IMR-90 (cell line): ENCODE data around the gene LAMA3. TPM values are rescaled to one million over a fixed set of nuclear protein-coding genes. Genes with fewer than 3 reads are reported as not detected.

Source experiments
- ATAC-seq: fragments of 200-7000 bp; cut with Tn5 transposase; 2 replicates; pipeline ENCODE4 v1.9.1; 2020; ENCODE audit warnings: low read depth, mild to moderate bottlenecking, moderate library complexity
- BruUV-seq: library from RNA; stranded (reverse); fragments of 400-500 nt; replicated peaks from 2 replicates; lab custom pipeline; 2021; lab: Mats Ljungman, UMichigan
- CTCF ChIA-PET: fragments of 300-600 bp; formaldehyde crosslinking; extraction: SDS; loops from one replicate; lab custom pipeline; 2021; ENCODE audit warnings: antibody characterized with exemption; lab: Yijun Ruan, JAX
- POLR2A ChIA-PET: fragments of 300-600 bp; sonication (Branson Sonifier 250); formaldehyde crosslinking; loops from one replicate; lab custom pipeline; 2022; ENCODE audit warnings: antibody characterized with exemption; ENCODE audit not compliant: unreplicated experiment; lab: Charles Lee
- DNase-seq: peaks from one replicate; pipeline ENCODE4 v3.0.0; 2013
- H2AFZ ChIP-seq: replicated peaks from 2 replicates; pipeline ENCODE3; 2013; ENCODE audit warnings: low read length, mild to moderate bottlenecking; ENCODE audit not compliant: poor library complexity
- H2AK5ac ChIP-seq: 2 replicates; pipeline ENCODE4 v1.6.1; 2013; ENCODE audit warnings: low read depth, low read length, inconsistent platforms
- H2AK9ac ChIP-seq: replicated peaks from 2 replicates; pipeline ENCODE3; 2013; ENCODE audit warnings: mild to moderate bottlenecking, low read depth, low read length, moderate library complexity; ENCODE audit not compliant: poor library complexity
- H2BK120ac ChIP-seq: 2 replicates; pipeline ENCODE4 v1.6.1; 2013; ENCODE audit warnings: low read depth, low read length, inconsistent platforms
- H2BK15ac ChIP-seq: 3 replicates; pipeline ENCODE4 v1.6.1; 2013; ENCODE audit warnings: low read depth, low read length, inconsistent platforms
- H2BK20ac ChIP-seq: 2 replicates; pipeline ENCODE4 v1.6.1; 2013; ENCODE audit warnings: low read depth, mild to moderate bottlenecking, inconsistent platforms, low read length, moderate library complexity
- H2BK5ac ChIP-seq: 2 replicates; pipeline ENCODE4 v1.6.1; 2013; ENCODE audit warnings: mild to moderate bottlenecking, low read depth, low read length, inconsistent platforms; ENCODE audit not compliant: poor library complexity, severe bottlenecking
- H3K14ac ChIP-seq: replicated peaks from 2 replicates; pipeline ENCODE4 v1.6.1; 2013; ENCODE audit warnings: low read depth, low read length, inconsistent platforms
- H3K18ac ChIP-seq: 2 replicates; pipeline ENCODE4 v1.6.1; 2013; ENCODE audit warnings: low read depth, low read length, control low read depth
- H3K23ac ChIP-seq: 2 replicates; pipeline ENCODE4 v1.6.1; 2013; ENCODE audit warnings: low read depth, low read length, inconsistent platforms
- H3K27ac ChIP-seq: 2 replicates; pipeline ENCODE4 v1.5.1; 2013; ENCODE audit warnings: mild to moderate bottlenecking, control low read depth, low read length; ENCODE audit not compliant: insufficient read depth
- H3K27me3 ChIP-seq: 2 replicates; pipeline ENCODE4 v1.6.1; 2013; ENCODE audit warnings: low read length; ENCODE audit not compliant: control insufficient read depth, insufficient read depth
- H3K36me3 ChIP-seq: 2 replicates; pipeline ENCODE4 v1.6.1; 2013; ENCODE audit warnings: low read length, mixed read lengths; ENCODE audit not compliant: control insufficient read depth, insufficient read depth
- H3K4ac ChIP-seq: 2 replicates; pipeline ENCODE4 v1.6.1; 2013; ENCODE audit warnings: low read depth, low read length, inconsistent platforms
- H3K4me1 ChIP-seq: 2 replicates; pipeline ENCODE4 v1.6.1; 2013; ENCODE audit warnings: low read length, mixed read lengths; ENCODE audit not compliant: control insufficient read depth, insufficient read depth
- H3K4me2 ChIP-seq: 2 replicates; pipeline ENCODE4 v1.6.1; 2013; ENCODE audit warnings: low read depth, mild to moderate bottlenecking, control low read depth, low read length, moderate library complexity
- H3K4me3 ChIP-seq: 2 replicates; pipeline ENCODE4 v1.5.1; 2013; ENCODE audit warnings: low read depth, mild to moderate bottlenecking, control low read depth, low read length, moderate library complexity; ENCODE audit not compliant: insufficient read depth
- H3K56ac ChIP-seq: 2 replicates; pipeline ENCODE4 v1.6.1; 2013; ENCODE audit warnings: low read length, inconsistent platforms; ENCODE audit not compliant: insufficient read depth; ENCODE audit errors: extremely low read depth
- H3K79me1 ChIP-seq, 2 experiments: 2 replicates each; pipeline ENCODE4 v1.6.1; 2013; ENCODE audit warnings: low read length in 2 of 2, inconsistent platforms in 1 of 2, low read depth in 1 of 2
- H3K9ac ChIP-seq: 2 replicates; pipeline ENCODE4 v1.6.1; 2013; ENCODE audit warnings: low read depth, low read length, control low read depth
- H3K9me1 ChIP-seq: 2 replicates; pipeline ENCODE4 v1.6.1; 2013; ENCODE audit warnings: low read length, inconsistent platforms; ENCODE audit not compliant: insufficient read depth
- H3K9me3 ChIP-seq: 2 replicates; pipeline ENCODE4 v1.6.1; 2013; ENCODE audit warnings: low read length; ENCODE audit not compliant: control insufficient read depth, insufficient read depth
- H4K20me1 ChIP-seq: 2 replicates; pipeline ENCODE4 v1.6.1; 2013; ENCODE audit warnings: low read length, inconsistent platforms; ENCODE audit not compliant: insufficient read depth
- H4K5ac ChIP-seq: 2 replicates; pipeline ENCODE4 v1.6.1; 2013; ENCODE audit warnings: mild to moderate bottlenecking, low read depth, low read length, control low read depth
- H4K8ac ChIP-seq, 2 experiments: 2 replicates each; pipeline ENCODE4 v1.6.1; 2013; ENCODE audit warnings: low read depth in 2 of 2, low read length in 2 of 2, control low read depth in 1 of 2, inconsistent platforms in 1 of 2
- H4K91ac ChIP-seq: 2 replicates; pipeline ENCODE4 v1.6.1; 2013; ENCODE audit warnings: low read depth, low read length, inconsistent platforms; ENCODE audit not compliant: insufficient read depth
- CEBPB ChIP-seq: IDR thresholded peaks from 2 replicates; pipeline ENCODE4 v1.6.1; 2012; ENCODE audit warnings: low read depth, low read length, improper control_type of control experiment
- CHD1 ChIP-seq: IDR thresholded peaks from 2 replicates; pipeline ENCODE4 v1.6.1; 2012; ENCODE audit warnings: low read depth, low read length, improper control_type of control experiment
- CTCF ChIP-seq: conservative IDR thresholded peaks from 2 replicates; pipeline ENCODE4 v1.5.1; 2012; ENCODE audit warnings: mild to moderate bottlenecking, low read depth, low read length, improper control_type of control experiment
- ELK1 ChIP-seq: fragments of 150-350 bp; IDR thresholded peaks from 2 replicates; pipeline ENCODE4 v1.6.1; 2016; ENCODE audit warnings: low read depth, mild to moderate bottlenecking, low read length, moderate library complexity, borderline replicate concordance
- MAFK ChIP-seq: IDR thresholded peaks from 2 replicates; pipeline ENCODE4 v1.6.1; 2012; ENCODE audit warnings: low read depth, low read length, improper control_type of control experiment
- MAZ ChIP-seq: IDR thresholded peaks from 2 replicates; pipeline ENCODE4 v1.6.1; 2012; ENCODE audit warnings: low read depth, mild to moderate bottlenecking, low read length, improper control_type of control experiment, moderate library complexity, borderline replicate concordance
- MXI1 ChIP-seq: IDR thresholded peaks from 2 replicates; pipeline ENCODE4 v1.6.1; 2012; ENCODE audit warnings: low read depth, mild to moderate bottlenecking, low read length, moderate library complexity, borderline replicate concordance
- NFE2L2 ChIP-seq: fragments of 150-350 bp; IDR thresholded peaks from 2 replicates; pipeline ENCODE4 v1.6.1; 2016; ENCODE audit warnings: low read depth, mild to moderate bottlenecking, low read length
- POLR2A ChIP-seq: IDR thresholded peaks from 2 replicates; pipeline ENCODE4 v1.6.1; 2012; ENCODE audit warnings: mild to moderate bottlenecking, low read depth, low read length
- RAD21 ChIP-seq: IDR thresholded peaks from 2 replicates; pipeline ENCODE4 v1.6.1; 2012; ENCODE audit warnings: low read length, improper control_type of control experiment
- RCOR1 ChIP-seq: IDR thresholded peaks from 2 replicates; pipeline ENCODE4 v1.6.1; 2012; ENCODE audit warnings: mild to moderate bottlenecking, low read length, improper control_type of control experiment; ENCODE audit not compliant: insufficient replicate concordance
- RFX5 ChIP-seq: IDR thresholded peaks from 2 replicates; pipeline ENCODE4 v1.8.0; 2012; ENCODE audit warnings: low read depth, mild to moderate bottlenecking, low read length, moderate library complexity
- SMC3 ChIP-seq: fragments of 150-350 bp; IDR thresholded peaks from 2 replicates; pipeline ENCODE4 v1.6.1; 2016; ENCODE audit warnings: low read depth, mild to moderate bottlenecking, antibody characterized with exemption, low read length, moderate library complexity
- WGBS, 2 experiments: methylation state at CpG; one replicate each; pipeline versions ENCODE4 v1.1.5 to v1.1.7; 2013; ENCODE audit warnings: missing lambda C conversion rate in 2 of 2; ENCODE audit not compliant: insufficient read length in 1 of 2; ENCODE audit errors: extremely low coverage in 2 of 2; 5-methylcytosine and 5-hydroxymethylcytosine counted together
- dilution Hi-C: fragments of 300-500 bp; cut with HindIII; formaldehyde crosslinking; loops from one replicate; pipeline ENCODE4 v1.14.3; 2018; ENCODE audit warnings: low sequenced_read_pairs; ENCODE audit not compliant: unreplicated experiment
- in situ Hi-C: fragments of 300-500 bp; cut with MboI; formaldehyde crosslinking; loops from 3 replicates; pipeline ENCODE4 v1.14.3; 2019; ENCODE audit warnings: low sequenced_read_pairs, inconsistent platforms, mixed read lengths
- intact Hi-C: fragments of 100-400 bp; cut with micrococcal nuclease; formaldehyde crosslinking; loops from 2 replicates; pipeline ENCODE4 v1.10.0; 2022
- polyA plus RNA-seq, 3 experiments: library from polyadenylated mRNA; depleted of rRNA; stranded (reverse); fragments of >200 nt; gene quantifications; 2 replicates each; pipeline ENCODE4 v1.2.3, GENCODE V29; 2012; ENCODE audit warnings: low replicate concordance in 1 of 3
- total RNA-seq: library from RNA; depleted of rRNA; stranded (reverse); fragments of >200 nt; gene quantifications from 2 replicates; pipeline ENCODE4 v1.2.3, GENCODE V29; 2012
- TF ChIP-seq, protein P1 (sequence below): fragments of 150-350 bp; IDR thresholded peaks from 2 replicates; pipeline ENCODE4 v1.6.1; 2017; ENCODE audit warnings: mild to moderate bottlenecking, antibody characterized with exemption, low read length, low read depth

LAMA3 gene
- total and polyA plus RNA-seq, 2 of the 4 experiments (the other 2 are of a cell fraction): 0.18 to 0.19 TPM

DNA sequence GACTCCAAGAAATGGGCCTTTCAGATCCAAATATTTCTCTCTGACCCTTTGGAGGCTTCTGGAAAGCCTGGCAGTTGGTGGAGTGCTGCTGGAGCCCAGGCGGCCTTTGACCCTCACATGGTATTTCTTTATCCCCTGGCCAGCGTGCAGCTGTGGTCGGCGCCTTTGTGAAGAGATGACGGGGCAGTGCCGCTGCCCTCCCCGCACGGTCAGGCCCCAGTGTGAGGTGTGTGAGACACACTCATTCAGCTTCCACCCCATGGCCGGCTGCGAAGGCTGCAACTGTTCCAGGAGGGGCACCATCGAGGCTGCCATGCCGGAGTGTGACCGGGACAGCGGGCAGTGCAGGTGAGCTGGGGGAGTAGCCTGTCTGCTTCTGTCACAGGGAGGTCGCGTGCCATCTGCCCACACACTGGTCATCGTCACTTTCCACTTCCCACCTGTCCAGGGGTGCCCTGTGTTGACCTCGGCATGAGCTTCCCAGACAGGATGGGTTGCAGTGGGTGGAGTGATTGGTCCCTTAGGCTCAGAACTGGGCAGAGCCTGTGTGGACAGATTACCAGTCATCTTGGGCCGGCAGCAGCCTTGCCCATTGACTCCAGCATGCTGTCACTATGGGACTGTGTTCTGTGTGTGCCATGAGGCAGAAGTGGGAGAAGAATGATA is 158.2 kb downstream of the LAMA3 start:
- Histone ChIP-seq H4K20me1 (no peaks in the 10 kb centered on the region), H3K27me3 (peaks cover 2% of the 10 kb centered on the region; the same call in 1 of the 2 replicates), H3K56ac (no peak overlapping the region), H2AK9ac (no peak overlapping the region), H3K79me1 (no peaks in the 10 kb centered on the region), H3K27ac (no peak overlapping the region), H4K5ac (no peak overlapping the region), H2BK5ac (no peak overlapping the region), H3K18ac (no peak overlapping the region), H2AFZ (no peak overlapping the region), H3K9me3 (no peaks in the 10 kb centered on the region), H3K36me3 (peaks cover 1% of the 10 kb centered on the region; the same call in 1 of the 2 replicates), H4K8ac (no peak overlapping the region), H2BK15ac (no peak overlapping the region), H3K9ac (no peak overlapping the region), H2AK5ac (no peak overlapping the region), H3K4ac (no peak overlapping the region), H3K4me1 (peaks cover 6% of the 10 kb centered on the region), H3K4me2 (no peak overlapping the region), H3K4me3 (no peak overlapping the region), H2BK20ac (no peak overlapping the region), H3K14ac (no peak overlapping the region), H3K23ac (no peak overlapping the region), H2BK120ac (no peak overlapping the region), H3K9me1 (peaks cover 9% of the 10 kb centered on the region; the same call in 1 of the 2 replicates), H4K91ac (no peak overlapping the region)
- DNase-seq (no peak), ATAC-seq (no peak)
- no TSS peak for BruUV-seq
- ChIA-PET CTCF (no interaction called here), POLR2A (no interaction called here)
- dilution Hi-C loops (no loop called here), intact Hi-C loops (no loop called here), in situ Hi-C loops (no loop called here)
- WGBS, 2 experiments: 85% methylated on average over 11 of the region's 19 CpGs; no CpG with 5 or more reads in 1 of the 2 experiments
- TF ChIP-seq SMC3 (no peak), POLR2A (no peak), MXI1 (no peak), MAZ (no peak), RFX5 (no peak), CEBPB (no peak), RCOR1 (no peak), NFE2L2 (no peak), RAD21 (no peak), MAFK (no peak), CTCF (no peak), ELK1 (no peak), CHD1 (no peak)
- TF ChIP-seq, protein P1, sequence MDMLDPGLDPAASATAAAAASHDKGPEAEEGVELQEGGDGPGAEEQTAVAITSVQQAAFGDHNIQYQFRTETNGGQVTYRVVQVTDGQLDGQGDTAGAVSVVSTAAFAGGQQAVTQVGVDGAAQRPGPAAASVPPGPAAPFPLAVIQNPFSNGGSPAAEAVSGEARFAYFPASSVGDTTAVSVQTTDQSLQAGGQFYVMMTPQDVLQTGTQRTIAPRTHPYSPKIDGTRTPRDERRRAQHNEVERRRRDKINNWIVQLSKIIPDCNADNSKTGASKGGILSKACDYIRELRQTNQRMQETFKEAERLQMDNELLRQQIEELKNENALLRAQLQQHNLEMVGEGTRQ: no peak
